GM19043 (cell line): ENCODE data around the gene ALKBH3.
A peak's percentile ranks its signal among the peaks of the same experiment; 100 is the strongest.

ENCODE experiments used
- ATAC-seq: cut with Tn5 transposase; IDR thresholded peaks from one replicate; pipeline ENCODE4 v1.9.1; 2021; ENCODE audit warnings: low read depth; ENCODE audit not compliant: unreplicated experiment

Gene ALKBH3

DNA sequence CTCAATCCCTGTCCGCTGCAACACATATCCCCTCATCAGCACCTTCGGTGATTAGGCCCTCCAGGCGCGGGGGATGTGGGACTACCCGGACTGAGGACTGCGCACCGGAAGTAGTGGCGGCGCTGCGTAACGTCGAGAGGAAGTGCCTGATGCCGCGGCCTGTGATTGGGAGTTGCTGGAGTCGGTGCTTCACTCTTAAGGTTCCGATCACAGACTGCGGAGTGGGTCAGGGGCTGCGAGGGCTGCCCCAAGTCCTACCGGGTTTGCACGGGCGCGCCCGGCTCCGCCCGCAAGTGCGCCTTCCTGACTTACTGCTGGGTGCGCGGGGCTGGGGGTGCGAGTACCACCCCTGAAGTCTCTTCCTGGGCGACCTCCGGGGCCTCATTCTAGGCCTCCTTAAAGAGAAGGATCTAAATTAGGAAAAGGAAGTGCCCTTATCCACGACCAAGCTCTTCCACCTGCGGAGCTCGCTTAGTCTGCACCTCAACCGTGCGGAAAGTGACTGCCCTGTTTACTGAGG lies at the start of gene ALKBH3:
ALKBH3 (plus strand) TSS at position 192 of the 520 bp plus-strand sequence. CDS start 1,822 bp downstream, outside the sequence.
- peak; percentile 99 for ATAC-seq

DNA sequence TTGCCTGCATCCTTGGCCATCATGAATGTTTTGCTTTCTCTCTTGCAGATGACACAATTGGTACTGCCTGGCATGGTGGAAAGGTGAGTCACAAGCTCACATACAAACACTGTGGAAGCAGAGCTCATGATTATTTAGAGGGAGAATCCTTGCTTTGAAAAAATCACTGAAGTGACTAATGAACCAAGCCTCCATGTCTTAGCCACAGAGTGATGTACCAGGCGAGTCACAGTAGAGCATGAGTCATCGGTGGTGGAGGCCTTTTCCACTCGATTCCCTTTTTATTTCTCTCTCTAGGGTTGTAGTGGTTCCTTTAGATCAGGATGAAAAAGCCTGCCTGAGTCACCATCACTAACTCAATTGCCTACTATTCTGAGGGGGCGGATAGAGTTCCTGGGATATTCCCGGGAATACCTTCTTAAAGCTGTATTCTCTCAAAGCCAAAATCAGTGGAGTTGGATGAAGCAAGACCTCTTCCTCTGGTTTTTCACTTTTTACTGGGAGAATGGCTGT lies 49.6 kb upstream of the ALKBH3 start:
- no peak for ATAC-seq

DNA sequence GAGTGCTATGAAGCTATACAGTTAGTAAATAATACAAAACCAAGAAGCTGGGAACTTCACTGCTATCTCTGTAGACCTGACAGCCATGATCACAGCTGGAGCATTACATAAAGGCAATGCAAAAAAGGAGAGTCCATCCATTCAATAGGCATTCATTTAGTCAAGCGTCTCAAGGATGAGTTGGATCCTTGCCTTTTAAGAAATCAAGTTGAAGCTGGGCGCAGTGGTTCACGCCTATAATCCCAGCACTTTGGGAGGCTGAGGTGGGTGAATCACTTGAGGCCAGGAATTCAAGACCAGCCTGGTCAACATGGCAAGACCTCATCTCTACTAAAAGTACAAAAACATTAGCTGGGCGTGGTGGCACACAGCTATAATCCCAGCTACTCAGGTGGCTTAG lies 48.1 kb upstream of the ALKBH3 start:
- no peak for ATAC-seq

DNA sequence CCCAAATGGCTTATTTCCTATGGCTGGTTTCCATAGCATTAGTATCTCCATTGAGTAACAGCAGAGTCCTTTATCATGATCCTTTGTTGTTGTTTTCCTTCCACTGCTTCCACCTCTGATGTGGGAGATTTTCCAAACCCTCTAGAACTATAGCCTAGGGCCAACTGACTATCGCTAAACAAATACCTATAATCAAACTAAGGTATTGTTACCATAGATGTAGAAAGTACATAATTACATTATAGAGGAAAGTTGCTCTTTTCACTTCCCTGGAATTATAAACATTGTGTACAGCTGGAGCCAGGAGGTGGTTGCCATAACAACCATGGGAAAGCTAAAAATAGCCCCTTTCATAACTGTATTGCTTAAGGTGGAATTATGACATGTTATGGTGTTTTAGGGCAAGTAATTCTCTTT lies 47.0 kb upstream of the ALKBH3 start:
- no peak for ATAC-seq

DNA sequence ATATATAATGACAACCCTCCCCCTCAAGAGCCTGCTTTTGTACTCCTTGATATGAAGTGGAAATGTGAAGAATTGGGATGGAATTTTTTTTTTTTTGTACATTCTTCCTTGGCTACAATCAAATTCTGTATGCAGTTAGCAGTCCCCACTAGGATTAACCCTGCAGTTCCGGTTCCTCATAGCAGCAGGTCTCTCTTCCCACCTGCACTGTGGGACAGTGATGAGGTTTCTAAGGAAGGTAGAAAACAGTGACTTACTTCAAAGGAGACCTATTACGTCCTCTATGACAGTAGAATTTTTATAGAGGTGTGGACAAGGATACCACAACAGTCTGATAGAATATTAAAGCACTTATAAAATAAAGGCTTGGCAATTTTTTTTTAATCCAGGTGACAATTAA lies 46.3 kb upstream of the ALKBH3 start:
- no peak for ATAC-seq

DNA sequence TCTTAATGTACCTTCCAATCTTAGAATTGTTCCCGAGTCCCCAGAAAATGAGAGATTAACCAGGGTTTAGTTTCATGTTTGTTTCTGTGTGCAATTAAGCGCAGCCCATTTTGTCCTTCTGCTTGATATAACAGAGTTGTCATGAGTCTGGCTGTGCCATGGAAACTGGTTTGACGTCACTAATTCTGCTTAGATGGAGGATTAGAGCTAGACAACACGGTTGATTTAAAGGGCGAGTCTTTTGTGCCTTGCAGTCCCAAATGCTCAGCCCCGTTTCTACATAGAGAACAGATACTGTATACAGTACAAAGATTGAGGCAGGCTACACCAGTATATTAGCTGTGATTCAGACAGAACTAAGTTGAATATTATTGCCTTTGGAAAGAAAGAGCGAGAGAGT lies 45.5 kb upstream of the ALKBH3 start:
- ATAC-seq, result no peak

DNA sequence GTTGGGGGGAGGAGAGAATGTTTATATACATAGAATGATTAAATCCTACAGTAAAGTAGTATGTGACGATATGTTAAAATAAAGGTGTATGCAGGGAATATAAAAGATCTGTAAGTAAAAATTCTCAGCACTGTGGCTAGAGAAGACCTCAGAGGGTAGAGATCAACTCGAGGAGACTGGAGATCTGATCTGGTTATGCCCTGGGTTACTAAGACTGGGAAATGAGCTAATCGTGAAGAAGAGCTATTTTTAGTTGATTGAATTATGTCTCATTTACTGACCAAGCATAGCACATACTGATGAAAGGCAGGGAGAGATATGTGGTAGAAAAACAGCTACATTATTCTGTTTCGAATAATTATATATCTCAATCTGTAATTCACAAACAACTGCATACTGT lies 42.8 kb upstream of the ALKBH3 start:
- no peak for ATAC-seq

DNA sequence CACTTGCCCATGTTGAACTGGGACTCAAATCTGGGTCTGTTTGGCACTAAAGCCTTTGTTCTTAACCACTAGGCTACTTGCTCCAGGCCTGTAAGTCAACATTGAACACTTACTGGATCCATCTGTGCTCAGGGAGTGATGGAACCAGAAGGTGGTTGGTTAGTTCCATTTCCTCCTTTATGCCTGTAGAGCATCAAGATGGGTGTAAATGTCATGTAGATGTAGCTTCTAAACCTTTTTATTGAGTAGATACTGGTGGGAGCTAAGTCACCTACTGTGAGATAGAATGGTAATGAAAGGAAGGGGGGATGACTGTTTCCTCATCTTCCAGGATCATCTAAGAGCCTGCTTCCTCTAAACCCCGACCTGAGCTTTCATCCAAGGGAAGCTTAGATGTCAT lies 38.6 kb upstream of the ALKBH3 start:
- ATAC-seq, result no peak

DNA sequence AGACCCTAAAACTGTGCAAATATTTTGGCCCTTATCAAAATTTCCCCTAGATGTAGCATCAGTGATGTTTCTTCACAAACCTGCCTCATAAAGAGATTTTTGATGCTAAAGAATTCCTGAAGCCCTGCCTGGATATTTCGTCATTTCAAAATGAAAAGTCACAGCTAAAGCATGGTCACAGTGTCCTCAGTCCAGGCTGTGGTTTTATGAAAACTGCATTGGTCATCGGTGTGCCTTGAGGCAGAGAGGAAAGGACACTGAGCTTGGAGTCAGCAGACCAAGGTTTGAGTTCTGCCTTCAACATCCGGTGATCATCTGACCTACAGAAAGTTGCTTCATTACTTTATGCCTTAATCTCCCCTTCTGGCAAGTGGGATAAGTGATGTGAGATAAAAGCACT lies 34.8 kb upstream of the ALKBH3 start:
- ATAC-seq, result no peak

DNA sequence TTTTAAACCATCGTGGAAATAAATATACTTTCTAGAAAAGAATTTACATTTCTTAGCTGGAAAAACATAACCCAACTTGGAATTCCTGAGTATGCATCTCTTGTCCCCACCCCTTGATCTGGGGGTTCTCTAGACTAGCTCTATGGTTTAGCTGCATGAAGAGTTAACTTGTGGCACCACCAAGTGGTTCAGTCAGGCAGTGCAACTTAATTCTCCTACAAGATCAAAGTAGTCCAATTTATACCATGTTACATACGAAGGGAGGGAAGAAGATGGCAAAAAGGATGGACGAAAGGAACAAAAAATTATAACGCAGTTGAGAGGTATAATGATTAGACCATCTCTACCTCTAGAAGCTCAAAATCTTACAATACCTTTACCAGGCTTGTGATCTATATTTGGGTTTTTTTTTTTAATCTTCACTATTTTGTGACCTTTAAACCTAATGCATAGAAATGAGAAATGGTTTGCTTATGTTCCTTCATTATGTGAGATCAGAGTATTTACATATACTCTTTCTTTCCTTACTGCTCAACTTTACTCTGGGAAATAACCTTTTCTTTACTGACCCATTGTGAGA lies 28.5 kb upstream of the ALKBH3 start:
- peak; percentile 70 for ATAC-seq

DNA sequence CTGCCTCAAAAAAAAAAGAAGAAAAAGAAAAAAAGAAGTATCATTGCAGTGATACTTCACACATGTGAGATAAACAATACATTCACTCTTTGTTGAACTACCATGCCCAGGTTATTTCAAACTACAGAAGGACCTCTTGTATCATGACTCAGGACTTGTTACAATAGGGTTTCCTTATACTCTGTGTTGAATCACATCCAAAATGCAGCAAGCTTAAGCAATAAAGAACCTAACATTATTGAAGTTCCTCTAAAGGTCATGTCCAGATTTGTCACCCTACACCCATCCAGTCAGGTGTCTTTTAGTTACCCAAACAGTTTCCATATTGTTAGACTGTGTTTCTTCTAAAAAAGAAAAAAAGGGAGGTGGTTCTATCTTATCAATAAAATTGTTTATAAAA lies 26.9 kb upstream of the ALKBH3 start:
- ATAC-seq, result no peak

DNA sequence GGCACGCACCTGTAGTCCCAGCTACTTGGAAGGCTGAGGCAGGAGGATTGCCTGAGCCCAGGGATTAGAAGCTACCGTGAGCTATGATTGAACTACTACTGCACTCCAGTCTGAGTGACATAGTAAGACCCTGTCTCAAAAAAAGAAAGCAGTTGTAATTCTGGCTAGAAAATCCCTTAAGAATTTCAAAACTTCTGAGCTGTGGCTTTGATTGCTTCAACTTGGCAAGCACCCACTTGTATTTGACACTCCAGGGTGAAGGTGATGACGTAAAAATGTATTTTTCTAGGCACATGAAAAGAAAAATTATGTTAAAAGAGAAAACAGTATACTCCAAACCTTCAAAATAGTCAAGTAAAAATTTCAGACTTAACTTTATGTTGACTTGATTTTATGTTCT lies 23.6 kb upstream of the ALKBH3 start:
- ATAC-seq, result no peak

DNA sequence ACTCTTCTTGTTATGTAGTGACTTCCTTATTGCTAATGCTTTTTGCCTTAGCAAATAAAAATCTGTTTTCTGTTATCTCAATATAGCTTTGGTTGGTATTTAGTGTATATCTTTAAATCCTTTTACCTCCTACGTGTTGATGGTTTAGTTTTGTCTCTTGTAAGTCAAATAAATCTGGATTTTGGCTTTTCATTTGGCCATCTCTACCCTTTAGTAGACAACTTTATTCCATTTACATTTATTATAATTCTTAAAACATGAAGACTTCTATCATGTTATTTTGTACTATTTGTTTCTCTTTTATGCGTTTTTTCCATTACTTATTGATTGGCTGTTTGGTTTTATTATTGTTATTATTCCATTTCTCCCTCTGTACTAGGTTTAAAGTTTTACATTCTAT lies 19.5 kb upstream of the ALKBH3 start:
- no peak for ATAC-seq

DNA sequence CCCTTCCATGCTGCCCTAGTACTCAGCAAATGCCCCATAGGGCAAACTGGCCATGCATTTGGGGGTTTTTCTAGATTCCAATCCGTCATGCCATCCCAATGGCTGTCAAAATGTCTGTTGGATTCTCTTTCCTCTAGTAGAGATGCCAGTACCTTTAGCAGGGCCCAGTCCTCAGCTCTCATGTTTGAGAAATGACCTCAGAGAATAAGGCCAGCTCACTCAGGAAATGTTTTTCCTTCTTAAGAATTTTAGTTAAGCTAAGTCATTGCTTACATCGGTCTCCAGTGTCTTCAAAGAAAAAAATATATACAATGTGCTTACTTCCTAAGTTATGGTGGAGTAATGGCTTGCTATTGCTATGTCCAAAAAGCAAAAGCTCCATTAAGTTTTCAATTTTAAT lies 14.1 kb upstream of the ALKBH3 start:
- no peak for ATAC-seq

DNA sequence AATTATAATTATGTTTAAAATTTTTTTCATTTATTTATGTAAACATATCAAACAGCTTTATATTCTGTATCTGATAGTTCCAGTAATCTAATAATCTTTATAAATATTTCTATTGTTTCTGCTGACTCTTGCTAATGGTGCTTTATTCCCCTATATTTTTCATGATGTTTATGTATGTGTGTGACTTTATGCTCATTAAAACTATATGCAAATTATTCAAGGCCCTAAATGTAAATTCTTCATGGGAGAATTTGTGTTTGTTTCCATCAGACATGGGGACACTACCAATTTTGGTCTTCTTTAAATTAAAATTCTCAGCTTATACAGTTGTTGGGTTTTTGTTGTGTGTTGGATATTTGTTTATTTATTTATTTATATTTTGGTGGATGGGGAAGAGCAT lies 13.7 kb upstream of the ALKBH3 start:
- ATAC-seq, result no peak

DNA sequence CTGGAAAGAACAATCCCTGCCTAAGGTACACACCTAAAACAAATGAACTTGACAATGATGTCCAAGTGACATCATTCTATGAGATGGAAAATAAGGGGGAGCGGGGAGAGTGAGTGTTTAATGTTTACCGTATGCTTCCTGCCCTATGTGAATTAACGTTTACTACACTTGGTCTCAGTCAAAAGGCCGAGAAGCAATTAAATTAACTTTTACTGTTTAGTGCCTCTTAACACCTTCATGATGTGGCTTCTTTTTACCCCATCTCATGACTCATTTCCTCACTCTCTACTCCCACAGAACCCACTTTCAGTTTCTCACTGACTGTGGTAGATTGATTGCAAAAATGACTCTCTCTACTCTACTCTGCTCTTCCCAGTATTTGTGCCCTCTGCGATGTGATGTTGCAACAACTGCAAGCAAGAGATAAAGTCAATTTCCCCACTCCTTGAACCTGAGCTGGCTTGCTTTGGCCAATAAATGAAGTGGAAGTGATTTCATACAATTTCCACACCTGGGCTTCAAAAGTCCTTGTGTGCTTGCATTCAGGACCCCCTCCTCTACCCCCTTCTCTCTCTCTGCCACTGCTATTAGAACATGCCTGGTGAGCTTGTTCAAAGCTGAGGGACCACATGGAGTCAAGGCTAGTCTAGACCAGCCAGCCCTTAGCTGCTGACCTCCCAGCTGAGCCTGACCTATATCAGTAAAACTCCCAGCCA lies 11.6 kb upstream of the ALKBH3 start:
- peak; percentile 100 for ATAC-seq

DNA sequence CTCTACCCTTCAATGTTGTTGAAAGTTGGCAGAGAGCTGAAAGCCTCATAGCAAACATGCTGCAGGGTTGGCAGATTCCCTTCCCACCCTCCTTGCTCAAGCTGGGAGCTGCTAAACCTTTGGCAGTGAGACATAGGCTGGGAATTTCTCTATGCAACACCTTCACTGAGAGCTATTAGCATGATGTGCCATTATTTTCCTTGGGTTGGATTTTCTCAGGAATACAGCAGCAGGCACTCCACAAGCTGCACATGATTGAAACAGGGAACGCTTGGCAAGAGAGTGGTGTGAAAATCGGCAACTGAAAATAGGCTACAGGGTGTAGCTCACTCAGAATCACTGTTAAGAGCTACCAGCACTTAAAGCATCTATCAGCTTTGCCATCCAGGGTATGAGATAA lies 9.6 kb upstream of the ALKBH3 start:
- no peak for ATAC-seq

DNA sequence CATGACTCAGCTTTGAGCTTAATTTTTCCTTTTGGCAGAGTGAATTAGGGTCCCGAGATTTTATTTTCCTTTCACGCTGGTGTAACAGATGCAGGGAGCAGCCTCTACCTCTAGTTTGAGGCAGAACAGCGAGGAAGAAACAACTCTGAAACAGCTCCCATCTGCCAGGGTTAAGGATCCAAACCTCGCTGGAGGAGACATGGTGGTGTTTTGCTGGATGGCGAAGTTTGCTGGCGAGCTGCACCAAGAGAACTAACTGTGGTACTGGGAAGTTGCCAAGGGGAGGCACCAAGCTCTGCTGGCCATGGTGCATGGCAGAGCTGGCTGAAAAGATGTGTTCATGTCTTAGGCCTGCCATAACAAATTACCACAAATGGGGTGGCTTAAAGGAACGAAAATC lies 7.6 kb upstream of the ALKBH3 start:
- ATAC-seq, result no peak

DNA sequence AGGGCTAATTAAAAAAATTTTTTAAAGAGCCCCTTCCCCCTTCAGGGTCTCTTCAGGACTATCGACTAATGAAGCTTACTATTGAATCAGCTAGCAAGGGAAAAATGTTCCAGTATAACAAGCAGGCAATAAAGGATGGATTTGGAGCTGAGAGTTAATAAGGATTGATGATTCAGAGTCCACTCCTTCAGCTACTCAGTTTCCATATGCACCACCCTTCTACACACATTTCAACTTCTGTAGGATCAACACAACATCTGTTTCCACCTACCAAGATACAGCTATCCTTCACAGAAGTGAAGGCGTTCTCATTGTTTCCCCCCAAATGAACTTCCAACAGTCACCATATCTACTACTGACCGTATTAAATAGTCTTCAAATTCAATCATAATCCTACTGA lies 6.6 kb upstream of the ALKBH3 start:
- ATAC-seq, result no peak

DNA sequence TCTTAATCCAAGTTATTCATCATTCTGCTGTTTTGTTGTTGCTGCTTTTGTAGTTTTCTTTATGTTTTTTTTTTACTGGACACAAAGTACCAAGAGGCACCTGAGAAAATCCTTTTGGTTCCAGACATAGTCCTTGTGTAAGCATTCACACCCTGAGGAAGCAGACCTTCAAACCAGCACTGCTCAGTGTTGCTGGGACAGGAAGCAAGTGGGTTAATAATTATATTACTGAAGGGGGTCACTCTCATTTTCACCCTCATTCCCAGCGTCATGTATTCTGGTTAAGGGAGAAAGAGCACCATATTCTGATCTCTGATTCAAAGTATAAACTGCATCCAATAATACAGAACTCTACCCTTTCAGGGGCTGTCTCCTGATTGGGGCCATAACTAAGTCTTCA lies 5.9 kb upstream of the ALKBH3 start:
- ATAC-seq, result peak; percentile 72

DNA sequence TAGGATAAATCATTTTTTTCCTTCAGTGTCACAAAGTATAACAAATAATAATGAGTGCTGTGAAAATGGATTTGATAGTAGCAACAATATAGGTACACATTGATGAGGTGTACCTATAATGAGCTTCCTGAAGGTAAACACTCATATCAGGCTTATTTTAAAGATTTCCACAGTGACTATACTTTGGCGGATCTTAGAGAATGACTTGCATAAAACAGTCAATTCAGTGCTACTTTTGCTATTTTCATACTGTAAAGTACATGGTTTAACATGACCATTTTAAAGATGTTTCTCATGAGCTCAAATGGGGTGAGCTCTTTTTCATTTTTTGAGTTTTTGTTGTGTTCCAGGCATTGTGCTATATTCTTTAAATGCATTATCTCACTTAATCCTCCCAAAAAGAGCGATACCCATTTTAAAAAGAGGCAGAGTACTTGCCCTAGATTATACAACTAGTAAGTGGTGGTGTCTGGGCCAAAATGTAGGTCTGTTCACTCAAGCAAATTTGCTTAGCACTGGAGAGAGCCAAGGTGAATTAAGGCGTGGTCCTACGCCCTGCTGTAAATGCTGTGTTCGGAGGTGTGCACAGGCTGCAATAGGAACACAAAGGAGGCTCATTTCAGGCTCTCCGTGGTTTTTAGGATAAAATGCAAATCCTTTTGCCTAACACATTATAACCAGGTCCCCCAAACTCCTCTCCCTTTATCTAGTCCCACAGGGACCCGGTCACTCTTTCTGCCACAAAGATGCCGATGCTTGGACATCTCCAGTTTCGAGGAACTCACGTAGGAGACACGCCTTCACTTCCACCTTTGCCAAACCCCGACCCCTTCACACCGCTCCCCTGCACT lies 617 bp upstream of the ALKBH3 start:
- no peak for ATAC-seq
